ENCODE results near the gene USH2A. TPM values are rescaled to one million over a fixed set of nuclear protein-coding genes. Genes with fewer than 3 reads are reported as not detected.

The USH2A gene
- total RNA-seq, 1 donor from 2014 or later = 0.04 TPM

DNA sequence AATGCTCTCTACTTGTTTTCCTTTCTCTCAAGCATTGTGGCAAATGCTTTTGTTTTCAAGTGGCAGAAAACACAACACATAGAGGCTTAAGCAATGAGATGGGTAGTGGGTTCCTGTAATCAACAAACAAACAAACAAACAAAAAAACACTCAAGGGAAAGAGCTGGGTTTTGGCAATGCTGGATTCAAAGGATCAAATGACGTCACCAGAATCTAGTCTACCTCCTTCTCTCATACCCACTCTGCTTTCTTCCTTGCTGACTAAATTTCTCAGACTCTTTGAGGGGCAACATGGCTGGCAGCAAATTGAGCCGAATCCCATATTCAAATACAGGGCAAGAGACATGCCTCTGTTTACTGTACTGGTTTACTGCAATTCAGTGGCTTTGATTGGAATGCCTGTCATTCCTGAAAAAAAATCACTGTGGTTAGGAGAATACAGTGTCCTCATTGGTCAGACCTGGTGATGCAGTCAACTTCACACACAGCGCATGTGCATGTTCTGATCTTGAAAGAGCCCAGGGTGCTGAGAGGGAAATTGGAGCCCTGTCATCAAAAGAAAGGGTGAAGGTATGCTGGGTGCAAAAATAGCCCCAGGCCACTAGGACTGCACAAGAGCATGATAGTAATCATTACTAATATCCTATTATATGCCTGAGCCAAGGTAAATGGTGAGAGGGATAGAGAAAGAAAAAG is 500.0 kb downstream of the USH2A start:
- no peaks in the 10 kb centered on the region for H3F3A ChIP-seq (ENCODE audit: low read depth)
- Mint-ChIP-seq H3K36me3 (no peaks in the 10 kb centered on the region), H3K9me3 (no peaks in the 10 kb centered on the region), H3K27me3 (ENCODE audit: insufficient read depth, low read depth) (no peaks in the 10 kb centered on the region), H3K27ac (no peak overlapping the region), H3K4me1 (peaks cover 14% of the 10 kb centered on the region), H3K4me3 (no peak overlapping the region)
- no peaks in the 10 kb centered on the region for H3K4me1 ChIP-seq
- no peak for DNase-seq (ENCODE audit: low spot score)
- H3K27me3 ChIP-seq = no peaks in the 10 kb centered on the region
- no peaks in the 10 kb centered on the region for H3K36me3 ChIP-seq
- no peaks in the 10 kb centered on the region for H3K79me2 ChIP-seq (ENCODE audit: low read depth)
- no peaks in the 10 kb centered on the region for H4K20me1 ChIP-seq (ENCODE audit: low read depth)
- H2AFZ ChIP-seq (replicated peaks) = no peak overlapping the region
- no peak overlapping the region for H3K27ac ChIP-seq
- no peak for TF ChIP-seq EZH2phosphoT487 (IDR thresholded peaks at IDR 0.05)
- TF ChIP-seq EZH2 (IDR thresholded peaks at IDR 0.05) = no peak
- TF ChIP-seq CTCF (IDR thresholded peaks at IDR 0.05) = no peak
- H3K9ac ChIP-seq = no peak overlapping the region
- no peak overlapping the region for H3K4me2 ChIP-seq
- H3K9me3 ChIP-seq (ENCODE audit: low read depth) = no peaks in the 10 kb centered on the region
- no peak overlapping the region for H3K4me3 ChIP-seq

DNA sequence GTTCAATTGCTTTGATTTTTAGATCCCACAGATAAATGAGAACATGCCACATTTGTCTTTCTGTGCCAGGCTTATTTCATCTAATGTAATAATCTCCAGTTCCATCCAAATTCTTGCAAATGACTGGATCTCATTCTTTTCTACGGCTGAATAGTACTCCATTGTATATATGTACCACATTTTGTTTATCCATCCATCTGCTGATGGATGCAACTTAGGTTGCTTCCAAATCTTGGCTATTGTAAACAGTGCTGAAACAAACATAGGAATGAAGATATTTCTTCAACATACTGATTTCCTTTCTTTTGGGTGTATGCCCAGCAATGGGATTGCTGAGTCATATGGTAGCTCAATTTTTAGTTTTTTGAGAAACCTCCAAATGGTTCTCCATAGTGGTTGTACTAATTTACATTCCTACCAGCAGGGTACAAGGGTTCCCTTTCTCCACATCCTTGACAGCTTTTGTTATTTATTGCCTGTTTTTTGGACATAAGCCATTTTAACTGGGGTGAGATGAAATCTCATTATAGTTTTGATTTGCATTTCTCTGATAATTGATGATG is 511.8 kb downstream of the USH2A start:
- Histone ChIP-seq H2AFZ (replicated peaks) (no peak overlapping the region), H4K20me1 (ENCODE audit: low read depth) (no peaks in the 10 kb centered on the region), H3K4me3 (no peak overlapping the region), H3K4me2 (no peak overlapping the region), H3K9ac (no peak overlapping the region), H3F3A (ENCODE audit: low read depth) (no peaks in the 10 kb centered on the region), H3K27ac (no peak overlapping the region), H3K27me3 (no peaks in the 10 kb centered on the region), H3K79me2 (ENCODE audit: low read depth) (no peaks in the 10 kb centered on the region), H3K4me1 (no peaks in the 10 kb centered on the region), H3K9me3 (ENCODE audit: low read depth) (no peaks in the 10 kb centered on the region), H3K36me3 (no peaks in the 10 kb centered on the region)
- Mint-ChIP-seq H3K36me3 (no peaks in the 10 kb centered on the region), H3K9me3 (no peaks in the 10 kb centered on the region), H3K4me1 (no peaks in the 10 kb centered on the region), H3K4me3 (no peak overlapping the region), H3K27me3 (ENCODE audit: insufficient read depth, low read depth) (peaks cover 2% of the 10 kb centered on the region), H3K27ac (no peak overlapping the region)
- no peak for DNase-seq (ENCODE audit: low spot score)
- TF ChIP-seq EZH2phosphoT487 (IDR thresholded peaks at IDR 0.05) (no peak), EZH2 (IDR thresholded peaks at IDR 0.05) (no peak), CTCF (IDR thresholded peaks at IDR 0.05) (peak; percentile 17)

- Histone ChIP-seq H3K4me1 (no peaks in the 10 kb centered on the region), H3K4me3 (no peak overlapping the region), H3K27ac (no peak overlapping the region), H3F3A (ENCODE audit: low read depth) (no peaks in the 10 kb centered on the region), H4K20me1 (ENCODE audit: low read depth) (no peaks in the 10 kb centered on the region), H3K79me2 (ENCODE audit: low read depth) (no peaks in the 10 kb centered on the region), H3K4me2 (no peak overlapping the region), H3K9ac (no peak overlapping the region), H3K9me3 (ENCODE audit: low read depth) (no peaks in the 10 kb centered on the region), H3K36me3 (no peaks in the 10 kb centered on the region), H2AFZ (replicated peaks) (no peak overlapping the region), H3K27me3 (no peaks in the 10 kb centered on the region)
- Mint-ChIP-seq H3K27ac (no peak overlapping the region), H3K27me3 (ENCODE audit: insufficient read depth, low read depth) (no peaks in the 10 kb centered on the region), H3K36me3 (no peaks in the 10 kb centered on the region), H3K9me3 (no peaks in the 10 kb centered on the region), H3K4me1 (no peaks in the 10 kb centered on the region), H3K4me3 (no peak overlapping the region)
- no peak for DNase-seq (ENCODE audit: low spot score)
- TF ChIP-seq EZH2 (IDR thresholded peaks at IDR 0.05) (no peak), EZH2phosphoT487 (IDR thresholded peaks at IDR 0.05) (no peak), CTCF (IDR thresholded peaks at IDR 0.05) (no peak)
Measured at GRCh38 chr1:215905493-215906115, 517.6 kb downstream of the USH2A start.
